C1 segment of cervical spinal cord (tissue), 14 donors: Measurements from ENCODE around the gene XPNPEP1.
"Not testable (repeated sequence)": the region's sequence is repeated elsewhere in the genome, so short reads cannot be mapped to it uniquely, and the experiment has no call there.

Source experiments
- DNase-seq, 14 donors: peaks; one replicate each; lab custom pipeline; 2025; lab: John Stamatoyannopoulos, UW

Gene XPNPEP1

GRCh38 chr10:109924967-109925620, 1.8 kb upstream of the XPNPEP1 start:
- DNase-seq: no peak

GRCh38 chr10:109924087-109924486, 776 bp upstream of the XPNPEP1 start:
- no peak for DNase-seq

GRCh38 chr10:109922358-109922975, 844 bp downstream of the XPNPEP1 start:
- DNase-seq: peak in 1 of 14 donors; percentile 17

GRCh38 chr10:109920016-109920415, 3.3 kb downstream of the XPNPEP1 start:
- DNase-seq: no peak

- no peak for DNase-seq
Measured at GRCh38 chr10:109919220-109919619, 4.1 kb downstream of the XPNPEP1 start.

- DNase-seq: not testable (repeated sequence)
Measured at GRCh38 chr10:109918707-109919106, 4.6 kb downstream of the XPNPEP1 start.

- DNase-seq: no peak
Measured at GRCh38 chr10:109915566-109915965, 7.7 kb downstream of the XPNPEP1 start.

- DNase-seq: no peak
Measured at GRCh38 chr10:109914966-109915365, 8.3 kb downstream of the XPNPEP1 start.

DNA sequence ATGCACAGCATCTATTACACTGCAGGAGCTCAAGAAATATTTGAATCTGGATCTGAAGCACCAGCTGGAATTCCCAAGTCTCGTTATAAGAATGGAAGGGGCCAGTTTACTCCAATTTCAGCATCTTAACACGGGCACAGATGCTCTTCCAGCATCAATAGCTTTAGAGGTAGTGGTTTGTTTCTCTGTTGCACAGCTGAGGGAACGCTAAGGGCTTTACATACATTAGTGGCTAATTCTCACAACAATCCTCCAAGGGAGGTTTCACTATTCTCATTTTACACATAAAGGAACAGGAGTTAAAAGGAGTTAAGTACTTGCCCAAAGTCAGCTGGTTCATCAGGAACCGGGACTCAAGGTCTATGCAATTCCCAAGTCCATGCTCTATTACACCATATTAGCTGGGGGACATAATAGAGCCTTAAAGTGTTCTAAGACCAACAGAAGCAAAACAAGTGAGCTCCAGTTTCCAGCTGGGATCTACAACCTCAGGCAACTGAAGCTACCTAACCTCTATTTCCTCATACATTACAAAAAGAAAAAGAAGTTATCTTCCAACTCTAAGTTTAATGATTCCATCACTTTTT, 9.9 kb downstream of the XPNPEP1 start:
- DNase-seq: no peak

- DNase-seq: no peak
Measured at GRCh38 chr10:109912335-109913281, 10.7 kb downstream of the XPNPEP1 start.

- no peak for DNase-seq
Measured at GRCh38 chr10:109911903-109912302, 11.4 kb downstream of the XPNPEP1 start.

GRCh38 chr10:109906316-109906715, 17.0 kb downstream of the XPNPEP1 start:
- no peak for DNase-seq

GRCh38 chr10:109904397-109904796, 18.9 kb downstream of the XPNPEP1 start:
- DNase-seq: no peak

DNA sequence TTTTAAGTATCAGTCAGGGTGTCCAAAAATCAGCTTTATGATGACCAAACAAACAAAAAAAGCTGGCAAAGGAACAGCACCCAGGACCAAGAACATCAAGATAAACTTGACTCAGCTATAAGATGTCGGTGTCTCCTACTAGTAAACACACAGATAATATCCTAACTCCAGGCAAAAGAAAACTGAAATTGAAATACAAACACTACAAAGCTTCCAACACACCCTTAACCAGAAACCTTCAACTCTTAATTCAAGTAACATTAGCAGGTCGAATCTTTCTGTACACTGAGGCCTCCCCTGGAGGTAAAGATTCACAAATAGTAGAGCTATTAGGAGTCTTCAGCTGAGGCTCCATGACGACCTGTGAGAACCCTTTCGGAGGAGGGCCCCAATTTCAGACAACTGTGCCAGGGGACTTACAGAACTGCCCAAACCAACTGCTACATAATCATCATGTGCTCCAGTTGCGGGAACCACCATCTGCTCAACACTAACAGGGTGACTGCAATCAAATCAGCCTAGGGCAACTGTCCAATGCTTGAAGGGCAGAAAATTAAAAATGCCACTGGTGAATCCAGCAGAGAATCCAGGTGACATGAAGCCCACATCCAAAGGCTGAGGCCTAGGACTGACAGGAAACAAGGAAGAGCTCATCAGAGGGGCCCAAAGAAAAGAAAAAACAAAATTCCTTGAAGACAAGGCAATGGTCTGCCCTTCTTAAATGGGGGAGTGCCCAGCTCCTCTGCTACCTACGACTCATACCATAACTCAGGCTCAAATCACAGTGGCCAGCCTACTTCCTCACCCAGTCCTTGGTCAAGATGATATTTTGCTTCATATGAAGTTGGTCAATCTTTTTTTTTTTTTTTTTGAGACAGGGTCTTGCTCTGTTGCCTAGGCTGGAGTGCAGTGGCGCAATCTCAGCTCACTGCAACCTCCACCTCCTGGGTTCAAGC, 20.0 kb downstream of the XPNPEP1 start:
- DNase-seq: peak in 1 of 14 donors; percentile 87

DNA sequence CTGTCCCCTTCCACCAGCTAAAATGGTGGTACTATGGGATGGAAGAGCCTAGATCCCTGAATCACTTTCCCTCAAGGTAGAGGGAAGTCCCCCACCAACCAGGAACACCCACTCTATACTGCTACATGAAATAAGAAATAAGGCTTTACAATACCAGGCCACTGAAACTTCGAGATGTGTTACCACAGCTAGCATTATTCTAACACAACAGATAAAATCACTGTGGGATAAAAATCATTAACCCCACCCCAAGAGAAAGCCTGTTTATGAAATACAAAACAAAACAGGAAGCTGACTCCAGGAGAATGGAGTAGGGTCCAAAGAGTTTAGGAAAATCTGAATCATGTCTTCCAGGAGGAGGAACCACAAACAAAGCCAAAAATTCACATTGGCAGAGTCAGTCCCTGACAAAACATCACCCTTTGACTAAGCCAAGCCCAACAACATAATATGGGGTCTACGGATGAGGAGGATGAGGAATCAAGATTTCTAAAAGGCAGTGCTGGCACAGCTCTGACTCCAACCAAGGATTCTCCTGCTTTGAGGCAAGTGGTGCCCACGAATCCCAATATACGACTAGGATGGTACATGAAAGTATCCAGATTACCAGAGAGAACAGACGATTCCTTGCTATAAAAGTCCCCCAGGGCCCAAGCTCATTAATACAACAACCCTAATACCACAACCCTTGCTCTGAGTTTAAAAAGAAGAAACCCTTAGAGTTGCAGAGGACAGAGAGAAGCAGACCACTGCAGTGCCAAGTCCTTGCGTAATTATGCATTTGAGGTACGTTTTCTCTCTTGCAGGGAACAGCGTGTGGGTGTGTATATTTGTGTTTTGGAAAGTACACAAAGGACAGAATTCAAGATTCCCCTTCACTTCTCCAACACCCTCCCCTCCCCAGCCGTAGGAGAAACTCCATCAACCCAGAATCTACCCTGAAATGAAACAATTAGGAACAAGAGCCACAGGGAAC, 23.7 kb downstream of the XPNPEP1 start:
- no peak for DNase-seq

DNA sequence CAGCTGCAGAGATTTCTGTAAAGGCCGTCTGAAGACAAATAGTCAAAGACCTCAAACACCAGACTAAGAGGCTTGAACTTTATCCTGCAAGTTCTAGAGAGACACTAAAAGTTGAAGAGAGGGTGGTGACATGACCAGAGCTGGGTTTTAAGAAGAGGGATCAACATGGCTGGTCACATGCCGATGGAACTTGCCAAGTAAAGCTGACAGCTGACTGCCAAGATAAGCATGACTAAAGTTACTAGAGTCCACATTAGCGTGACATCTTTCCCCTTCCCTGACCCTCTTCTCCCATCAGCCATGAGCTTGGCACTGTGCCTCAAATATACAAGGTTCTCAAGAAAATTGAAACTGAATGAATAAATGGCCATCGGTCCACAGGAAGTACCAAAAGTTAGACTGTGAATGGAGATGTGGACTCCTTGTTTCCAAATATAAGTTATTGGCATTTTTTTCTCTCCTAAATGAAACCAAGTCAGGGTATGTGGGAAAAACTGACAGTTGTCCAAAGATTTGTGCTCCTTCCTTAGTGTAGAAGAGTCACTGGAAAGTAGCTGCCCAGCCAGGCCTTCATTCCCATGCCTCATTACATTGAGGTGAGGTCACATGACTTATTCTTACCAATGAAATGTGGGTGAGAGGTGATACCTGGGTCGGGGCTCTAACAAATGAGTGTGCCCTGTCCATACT, 24.5 kb downstream of the XPNPEP1 start:
- DNase-seq: no peak

- DNase-seq: no peak
Measured at GRCh38 chr10:109898007-109898406, 25.3 kb downstream of the XPNPEP1 start.

- DNase-seq: no peak
Measured at GRCh38 chr10:109895848-109896247, 27.5 kb downstream of the XPNPEP1 start.
